ENCODE results near the gene INVS.

DNA sequence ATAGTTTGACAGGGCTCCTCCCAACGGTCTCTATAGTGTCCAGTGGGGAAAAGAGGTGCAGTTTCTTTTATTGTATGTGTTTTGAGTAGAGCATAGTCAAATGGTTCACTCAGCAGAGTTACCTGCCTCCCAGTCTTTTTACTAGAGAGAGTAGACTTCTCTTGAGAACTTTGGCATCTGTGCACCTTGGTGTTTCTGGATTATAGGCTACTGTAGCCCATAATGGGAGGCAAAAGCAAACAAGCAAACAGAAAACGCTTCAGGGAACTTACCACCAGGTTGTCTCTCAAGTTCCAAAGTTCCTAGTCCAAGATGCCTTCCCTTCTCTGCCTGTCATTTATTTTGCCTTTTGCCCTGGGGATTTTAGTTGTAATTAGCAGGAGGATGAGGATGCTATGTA lies 26.2 kb downstream of the INVS start:
- TF ChIP-seq, protein P1, sequence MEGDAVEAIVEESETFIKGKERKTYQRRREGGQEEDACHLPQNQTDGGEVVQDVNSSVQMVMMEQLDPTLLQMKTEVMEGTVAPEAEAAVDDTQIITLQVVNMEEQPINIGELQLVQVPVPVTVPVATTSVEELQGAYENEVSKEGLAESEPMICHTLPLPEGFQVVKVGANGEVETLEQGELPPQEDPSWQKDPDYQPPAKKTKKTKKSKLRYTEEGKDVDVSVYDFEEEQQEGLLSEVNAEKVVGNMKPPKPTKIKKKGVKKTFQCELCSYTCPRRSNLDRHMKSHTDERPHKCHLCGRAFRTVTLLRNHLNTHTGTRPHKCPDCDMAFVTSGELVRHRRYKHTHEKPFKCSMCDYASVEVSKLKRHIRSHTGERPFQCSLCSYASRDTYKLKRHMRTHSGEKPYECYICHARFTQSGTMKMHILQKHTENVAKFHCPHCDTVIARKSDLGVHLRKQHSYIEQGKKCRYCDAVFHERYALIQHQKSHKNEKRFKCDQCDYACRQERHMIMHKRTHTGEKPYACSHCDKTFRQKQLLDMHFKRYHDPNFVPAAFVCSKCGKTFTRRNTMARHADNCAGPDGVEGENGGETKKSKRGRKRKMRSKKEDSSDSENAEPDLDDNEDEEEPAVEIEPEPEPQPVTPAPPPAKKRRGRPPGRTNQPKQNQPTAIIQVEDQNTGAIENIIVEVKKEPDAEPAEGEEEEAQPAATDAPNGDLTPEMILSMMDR (conservative IDR thresholded peaks at IDR 0.05; ENCODE audit: low read depth, low read length) = no peak
- TF ChIP-seq NFE2L2 (IDR thresholded peaks at IDR 0.05; ENCODE audit: low read depth, low read length) (no peak), POLR2A (IDR thresholded peaks at IDR 0.05; ENCODE audit: low read depth, low read length) (no peak), RFX5 (IDR thresholded peaks at IDR 0.05; ENCODE audit: low read depth, low read length) (no peak), CEBPB (IDR thresholded peaks at IDR 0.05; ENCODE audit: low read depth, low read length) (no peak), MXI1 (IDR thresholded peaks at IDR 0.05; ENCODE audit: borderline replicate concordance, low read depth, low read length) (no peak), RAD21 (IDR thresholded peaks at IDR 0.05; ENCODE audit: low read length) (no peak)
- TF ChIP-seq, protein P2, sequence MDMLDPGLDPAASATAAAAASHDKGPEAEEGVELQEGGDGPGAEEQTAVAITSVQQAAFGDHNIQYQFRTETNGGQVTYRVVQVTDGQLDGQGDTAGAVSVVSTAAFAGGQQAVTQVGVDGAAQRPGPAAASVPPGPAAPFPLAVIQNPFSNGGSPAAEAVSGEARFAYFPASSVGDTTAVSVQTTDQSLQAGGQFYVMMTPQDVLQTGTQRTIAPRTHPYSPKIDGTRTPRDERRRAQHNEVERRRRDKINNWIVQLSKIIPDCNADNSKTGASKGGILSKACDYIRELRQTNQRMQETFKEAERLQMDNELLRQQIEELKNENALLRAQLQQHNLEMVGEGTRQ (IDR thresholded peaks at IDR 0.05; ENCODE audit: low read depth, low read length) = no peak
